GDM1 (cell line): ENCODE measurements around the gene PDE6D.
"Not testable (repeated sequence)": the region's sequence is repeated elsewhere in the genome, so short reads cannot be mapped to it uniquely, and the experiment has no call there.

Source experiments
- DNase-seq: peaks from one replicate; lab custom pipeline; 2025; lab: John Stamatoyannopoulos, UW

PDE6D gene

GRCh38 chr2:231718799-231719198, 62.3 kb downstream of the PDE6D start:
- DNase-seq = no peak

DNA sequence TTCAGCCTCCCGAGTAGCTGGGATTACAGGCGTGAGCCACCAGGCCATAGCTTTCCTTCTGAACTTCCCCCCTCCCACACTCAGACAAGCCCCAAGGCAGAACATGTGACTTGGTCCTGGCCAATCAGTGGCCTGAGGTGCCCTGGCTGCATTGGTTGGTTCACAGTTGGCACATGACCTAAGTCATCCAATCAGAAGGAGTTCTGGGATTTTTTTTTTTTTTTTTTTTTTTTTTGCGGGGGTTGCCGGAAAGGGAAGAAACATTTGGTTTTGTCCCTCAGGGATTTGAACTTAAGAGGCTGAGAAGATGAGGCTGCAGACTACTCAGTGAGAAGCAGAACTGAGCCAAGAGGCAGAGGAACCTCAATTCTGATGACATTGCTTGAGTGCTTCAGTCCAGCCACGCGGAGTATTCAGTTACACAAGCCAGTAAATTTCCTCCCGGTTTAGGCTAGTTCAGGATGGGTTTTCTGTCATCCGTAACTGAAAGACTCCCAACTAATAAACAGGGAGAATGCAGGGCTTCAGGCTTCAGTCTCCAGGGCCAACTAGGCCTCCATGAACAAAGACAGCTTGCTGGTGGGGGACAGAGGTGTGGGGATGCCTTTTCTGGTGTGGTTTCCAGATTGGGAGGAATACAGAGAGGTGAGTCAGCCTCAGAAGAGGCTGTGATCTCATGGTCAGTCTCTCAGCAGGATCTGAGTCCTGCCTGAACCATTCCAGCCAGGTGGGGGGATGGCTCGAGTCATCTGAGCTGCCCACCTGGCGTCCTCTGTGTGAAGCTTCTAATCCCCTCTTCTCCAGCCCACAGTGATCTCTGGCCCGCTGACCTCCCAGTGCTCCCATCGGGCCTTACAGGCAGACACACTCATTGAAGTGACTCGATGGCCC, 63.6 kb downstream of the PDE6D start:
- DNase-seq = no peak

DNA sequence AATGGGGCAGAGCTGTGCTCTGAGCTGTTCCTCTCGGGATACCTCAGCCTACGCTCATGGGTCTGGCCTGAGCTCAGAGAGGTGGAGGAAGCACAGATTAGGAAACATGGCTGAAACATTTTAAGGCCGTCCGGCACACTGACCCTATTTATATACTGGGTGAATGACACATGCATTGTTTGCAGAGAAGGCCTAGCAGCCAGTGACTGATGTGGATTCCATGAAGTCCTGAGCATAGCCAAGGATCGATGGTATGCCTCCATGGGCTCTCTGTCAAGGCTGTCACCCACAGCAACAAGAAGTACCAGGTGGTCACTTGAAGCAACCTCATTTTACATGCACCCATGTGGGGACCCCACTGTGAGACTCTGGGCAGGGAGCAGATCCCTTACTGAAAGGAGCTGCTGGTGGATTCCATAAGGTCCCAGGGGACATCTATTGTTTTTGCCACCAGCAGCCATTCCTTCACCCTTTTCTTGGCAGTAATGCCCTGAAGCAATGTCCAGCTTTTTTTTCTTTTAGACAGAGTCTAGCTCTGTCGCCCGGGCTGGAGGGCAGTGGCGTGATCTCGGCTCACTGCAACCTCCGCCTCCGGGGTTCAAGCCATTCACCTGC, 64.3 kb downstream of the PDE6D start:
- DNase-seq = no peak

GRCh38 chr2:231715988-231716616, 65.0 kb downstream of the PDE6D start:
- no peak for DNase-seq

DNA sequence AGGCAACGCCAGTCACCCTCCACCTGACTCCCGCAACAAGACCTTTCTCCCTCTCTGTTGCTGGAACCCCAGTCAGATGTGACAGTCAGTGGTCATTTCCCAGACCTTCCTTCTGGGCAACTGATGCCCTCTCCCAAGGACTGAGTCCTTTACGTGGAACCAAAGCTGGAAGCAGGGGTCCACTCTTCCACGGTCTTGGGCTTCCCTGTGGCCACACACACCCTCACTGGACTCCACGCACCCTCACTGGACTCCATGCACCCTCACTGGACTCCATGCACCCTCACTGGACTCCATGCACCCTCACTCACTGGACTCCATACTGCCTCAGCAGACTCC, 65.6 kb downstream of the PDE6D start:
- DNase-seq = no peak

DNA sequence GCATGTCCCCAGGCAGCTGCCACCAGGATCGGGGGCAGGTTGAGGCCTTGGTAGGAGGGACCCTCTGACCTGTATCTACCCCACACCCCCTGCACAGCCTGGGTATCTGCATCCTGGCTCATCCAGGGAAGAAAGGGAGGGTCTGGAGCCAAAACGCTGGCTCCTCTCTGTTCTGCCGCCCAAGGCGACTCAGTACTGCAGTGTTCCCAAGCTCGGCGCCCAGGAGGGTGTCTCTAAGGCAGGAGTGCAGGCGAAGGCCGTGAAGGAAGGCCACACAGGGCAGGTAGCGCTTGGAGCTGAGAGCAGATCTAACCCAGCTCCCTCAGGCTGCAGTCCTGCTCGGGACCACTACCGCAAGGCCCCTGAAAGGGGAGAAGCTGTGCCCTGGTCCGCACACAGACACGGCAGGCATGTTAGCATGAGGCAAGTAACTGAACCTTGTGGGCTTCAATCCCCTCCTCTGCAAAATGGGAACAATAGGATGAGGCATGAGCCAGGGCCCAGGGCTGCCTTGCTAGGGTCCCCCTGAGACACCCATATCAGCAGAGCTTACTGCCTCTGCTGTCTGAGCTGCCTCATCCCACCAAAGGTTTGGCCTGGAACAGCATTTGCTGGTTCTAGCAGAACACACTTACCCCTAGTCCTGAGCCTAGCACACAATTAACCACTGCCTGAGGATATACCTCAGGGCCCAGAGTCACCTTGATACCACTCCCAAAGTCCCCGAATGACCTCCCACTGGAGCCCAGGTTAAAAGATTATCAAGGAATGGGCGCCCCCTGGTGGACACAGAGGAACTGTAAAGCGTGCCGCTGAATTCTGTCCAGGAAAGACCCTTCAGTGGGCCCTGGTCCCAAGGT, 66.2 kb downstream of the PDE6D start:
- peak; percentile 44 for DNase-seq

DNA sequence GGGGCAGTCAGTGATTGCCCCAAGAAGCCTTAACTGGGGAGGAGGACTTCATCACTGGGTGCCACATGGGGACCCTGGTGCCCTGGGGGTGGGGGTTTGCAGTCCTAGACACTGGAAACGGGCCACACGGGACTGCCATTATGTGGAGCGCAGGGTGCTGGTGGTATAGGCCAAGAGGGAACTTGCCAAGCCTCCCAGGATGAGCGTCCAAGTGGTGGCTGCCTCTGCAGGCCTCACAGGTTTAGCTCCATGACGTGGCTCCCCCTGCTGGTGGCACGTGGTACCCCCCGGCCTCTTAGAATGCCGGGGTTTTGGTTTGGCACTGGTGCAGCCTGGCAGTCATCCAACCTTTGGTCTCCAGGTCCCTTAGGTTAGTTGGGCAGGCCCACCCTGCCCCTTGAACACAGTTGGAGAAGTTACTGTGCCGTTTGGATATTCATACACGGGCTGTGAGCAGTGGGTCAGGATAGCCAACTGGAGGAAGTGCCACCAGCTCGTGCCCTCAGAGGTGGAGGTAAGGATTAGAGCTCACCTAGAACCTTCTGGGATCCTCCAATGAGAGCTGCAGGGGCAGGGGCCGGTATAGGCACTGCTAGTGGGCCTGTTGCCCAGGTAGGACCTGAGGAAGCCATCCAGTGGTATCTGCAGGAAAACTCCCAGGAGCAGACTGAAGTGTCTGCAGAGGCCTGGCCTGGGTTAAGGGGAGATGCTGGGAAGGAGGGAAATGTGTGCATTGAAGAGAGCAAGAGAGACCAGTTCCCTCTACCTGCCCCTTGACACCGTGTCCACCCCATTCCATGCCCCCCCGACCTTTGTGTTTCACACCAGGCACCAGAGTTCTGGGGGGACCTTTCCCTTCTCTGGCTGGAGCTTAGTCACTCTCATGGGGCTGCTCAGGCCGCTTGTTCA, 67.1 kb downstream of the PDE6D start:
- DNase-seq = peak; percentile 81

DNA sequence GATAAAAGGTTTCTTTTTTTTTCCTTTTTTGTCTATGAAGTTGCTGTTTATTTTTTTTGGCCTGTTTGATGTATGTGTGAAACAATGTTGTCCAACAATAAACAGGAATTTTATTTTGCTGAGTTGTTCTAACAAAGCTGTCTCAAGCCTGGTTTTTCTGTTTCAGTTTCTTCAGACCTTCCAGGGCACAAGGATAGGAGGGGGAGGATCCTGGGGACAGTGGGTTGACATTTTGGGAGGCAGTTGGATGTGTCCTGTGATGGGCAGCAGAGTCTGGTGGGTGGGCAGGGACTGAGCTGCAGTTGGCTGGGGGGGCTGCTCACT, 67.7 kb downstream of the PDE6D start:
- not testable (repeated sequence) for DNase-seq

DNA sequence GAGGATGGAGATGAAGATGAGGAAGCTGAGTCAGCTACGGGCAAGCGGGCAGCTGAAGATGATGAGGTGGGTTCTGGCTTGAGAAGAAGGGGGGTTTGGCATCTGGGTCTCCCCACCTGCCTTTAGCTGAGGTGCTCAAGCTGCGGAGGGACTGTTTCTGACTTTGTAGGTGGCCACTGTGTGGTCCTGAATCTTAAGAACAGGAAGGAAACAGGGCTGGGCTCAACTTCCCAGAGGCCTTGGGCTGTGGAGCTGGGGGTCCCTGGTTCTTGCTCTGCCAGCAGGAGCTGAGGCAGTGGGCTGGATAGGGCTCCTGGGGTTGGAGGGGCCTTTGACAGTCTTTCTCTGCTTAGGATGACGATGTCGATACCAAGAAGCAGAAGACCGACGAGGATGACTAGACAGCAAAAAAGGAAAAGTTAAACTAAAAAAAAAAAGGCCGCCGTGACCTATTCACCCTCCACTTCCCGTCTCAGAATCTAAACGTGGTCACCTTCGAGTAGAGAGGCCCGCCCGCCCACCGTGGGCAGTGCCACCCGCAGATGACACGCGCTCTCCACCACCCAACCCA, 68.5 kb downstream of the PDE6D start:
- not testable (repeated sequence) for DNase-seq

GRCh38 chr2:231711677-231712450, 69.2 kb downstream of the PDE6D start:
- no peak for DNase-seq

DNA sequence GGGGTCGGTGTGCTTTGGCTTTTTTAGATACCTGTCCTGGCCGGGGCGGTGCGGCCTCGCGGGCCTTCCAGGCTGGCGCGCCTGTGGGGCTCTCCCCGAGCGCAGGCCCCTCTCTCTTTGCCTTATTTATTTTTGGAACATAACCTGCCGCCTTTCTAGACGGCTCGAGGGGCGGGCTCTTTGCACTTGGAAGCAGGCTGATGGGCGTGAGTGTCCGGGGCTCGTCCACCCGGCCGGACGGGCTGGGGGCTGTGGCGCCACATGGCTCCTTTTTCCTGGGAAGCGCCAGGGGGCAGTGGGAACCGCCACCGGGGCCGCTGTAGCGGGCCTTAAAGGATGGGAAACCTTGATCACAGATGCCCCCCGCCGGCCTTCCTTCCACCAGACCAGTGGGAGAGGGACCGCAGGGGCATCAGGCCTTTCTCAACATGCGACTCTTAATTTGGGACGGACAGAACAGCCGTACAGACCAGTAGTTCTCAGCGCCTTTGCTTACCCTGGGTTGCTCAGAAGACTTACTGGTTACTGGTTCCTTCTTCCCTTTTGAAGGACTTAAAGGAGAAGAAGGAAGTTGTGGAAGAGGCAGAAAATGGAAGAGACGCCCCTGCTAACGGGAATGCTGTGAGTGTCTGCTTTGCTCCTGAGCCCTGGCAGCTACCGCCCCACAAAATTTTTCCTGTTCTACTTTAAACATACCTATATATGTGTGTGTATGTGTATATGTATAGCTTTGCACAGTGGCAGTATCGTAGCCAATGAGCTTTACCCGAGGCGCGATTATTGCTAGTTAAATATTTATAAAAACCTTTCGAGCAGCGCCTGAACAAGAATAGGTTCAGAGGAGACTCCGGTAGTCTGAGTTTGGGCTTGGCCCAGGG, 70.0 kb downstream of the PDE6D start:
- no peak for DNase-seq

- peak; percentile 75 for DNase-seq
Observed at GRCh38 chr2:231709981-231710798, 70.9 kb downstream of the PDE6D start.

DNA sequence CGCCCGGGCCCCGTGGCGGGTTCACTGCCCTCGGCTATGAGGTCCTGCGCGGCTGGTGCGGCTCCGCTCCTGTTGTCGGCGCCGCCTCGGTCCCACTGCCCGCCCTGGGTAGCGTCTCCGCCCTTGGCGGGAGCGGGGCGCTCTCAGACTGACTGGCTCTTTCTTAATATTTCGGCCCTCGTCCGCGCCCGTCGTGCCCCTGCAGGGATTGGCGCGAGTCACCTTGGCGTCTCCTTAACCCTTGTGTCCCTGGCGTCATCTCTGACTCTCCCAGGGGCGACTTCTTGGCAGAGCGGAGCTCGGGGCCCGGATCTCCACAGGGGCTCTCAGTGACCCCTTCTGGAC, 71.5 kb downstream of the PDE6D start:
- no peak for DNase-seq

GRCh38 chr2:231708773-231709635, 72.1 kb downstream of the PDE6D start:
- DNase-seq = no peak

GRCh38 chr2:231707927-231708772, 72.9 kb downstream of the PDE6D start, which contains the start of gene PTMA:
Gene PTMA (plus strand): TSS chr2:231708525. CDS start chr2:231708707, 182 bp downstream.
- DNase-seq = peak; percentile 100

- DNase-seq = no peak
Observed at GRCh38 chr2:231707625-231707926, 73.5 kb downstream of the PDE6D start.
